Loucy (cell line): ENCODE measurements around the gene IL1R2.

ENCODE experiments used
- H2AFZ ChIP-seq: fragments of 200-600 bp; sonication (generic); 2 replicates; pipeline ENCODE4 v1.6.0; 2016; ENCODE audit warnings: antibody characterized with exemption, mild to moderate bottlenecking, low read length, moderate library complexity
- H3F3A ChIP-seq: fragments of 200-600 bp; 2 replicates; pipeline ENCODE4 v1.6.0; 2016; ENCODE audit warnings: antibody characterized with exemption, low read depth, mild to moderate bottlenecking
- H3K27me3 ChIP-seq: fragments of 200-600 bp; sonication (generic); 2 replicates; pipeline ENCODE4 v1.6.1; 2014; ENCODE audit warnings: low read length, mild to moderate bottlenecking; ENCODE audit not compliant: insufficient read depth, poor library complexity, severe bottlenecking
- H3K36me3 ChIP-seq: fragments of 200-600 bp; sonication (generic); 2 replicates; pipeline ENCODE4 v1.6.1; 2016; ENCODE audit warnings: low read length; ENCODE audit not compliant: insufficient read depth
- H3K4me1 ChIP-seq: fragments of 200-600 bp; sonication (generic); 2 replicates; pipeline ENCODE4 v1.5.1; 2014; ENCODE audit warnings: low read length, mild to moderate bottlenecking; ENCODE audit not compliant: insufficient read depth, poor library complexity, severe bottlenecking
- H3K4me2 ChIP-seq: fragments of 200-600 bp; sonication (generic); 2 replicates; pipeline ENCODE4 v1.6.0; 2014; ENCODE audit warnings: antibody characterized with exemption, low read length, low read depth, mild to moderate bottlenecking; ENCODE audit not compliant: poor library complexity, severe bottlenecking
- H3K4me3 ChIP-seq: fragments of 200-600 bp; sonication (generic); 2 replicates; pipeline ENCODE4 v1.5.1; 2014; ENCODE audit warnings: low read length, mild to moderate bottlenecking, mixed read lengths; ENCODE audit not compliant: poor library complexity, severe bottlenecking
- H3K79me2 ChIP-seq: fragments of 200-600 bp; sonication (generic); 2 replicates; pipeline ENCODE4 v1.6.1; 2014; ENCODE audit warnings: low read length; ENCODE audit not compliant: insufficient read depth
- H3K9ac ChIP-seq: fragments of 200-600 bp; sonication (generic); 2 replicates; pipeline ENCODE4 v1.6.0; 2014; ENCODE audit warnings: mild to moderate bottlenecking, low read depth, low read length, moderate library complexity; ENCODE audit not compliant: poor library complexity, severe bottlenecking
- H3K9me2 ChIP-seq: fragments of 200-600 bp; sonication (generic); replicated peaks from 2 replicates; pipeline ENCODE4 v1.6.1; 2016; ENCODE audit warnings: low read depth, low read length, mixed read lengths
- H3K9me3 ChIP-seq: fragments of 200-600 bp; sonication (generic); 2 replicates; pipeline ENCODE4 v1.6.1; 2014; ENCODE audit warnings: mild to moderate bottlenecking, antibody characterized with exemption, low read length, low read depth; ENCODE audit not compliant: insufficient read depth
- H4K20me1 ChIP-seq: fragments of 200-600 bp; sonication (generic); 2 replicates; pipeline ENCODE4 v1.6.0; 2014; ENCODE audit warnings: antibody characterized with exemption, low read length, mild to moderate bottlenecking; ENCODE audit not compliant: insufficient read depth, poor library complexity, severe bottlenecking
- CTCF ChIP-seq: fragments of 200-600 bp; sonication (generic); conservative IDR thresholded peaks from 2 replicates; pipeline ENCODE4 v1.5.1; 2014; ENCODE audit warnings: mild to moderate bottlenecking, antibody characterized with exemption, low read length
- EZH2phosphoT487 ChIP-seq: fragments of 200-600 bp; IDR thresholded peaks from 2 replicates; pipeline ENCODE4 v1.6.1; 2018; ENCODE audit warnings: antibody characterized with exemption, mild to moderate bottlenecking, moderate library complexity, borderline replicate concordance

Gene IL1R2

GRCh38 chr2:101993772-101994171, 2.0 kb downstream of the IL1R2 start:
- no peak overlapping the region for H3K4me2 ChIP-seq
- no peaks in the 10 kb centered on the region for H3K9me2 ChIP-seq
- H3K27me3 ChIP-seq, result no peaks in the 10 kb centered on the region
- H3F3A ChIP-seq, result no peaks in the 10 kb centered on the region
- H3K4me1 ChIP-seq, result peaks cover 2% of the 10 kb centered on the region
- no peaks in the 10 kb centered on the region for H3K79me2 ChIP-seq
- no peak overlapping the region for H3K9ac ChIP-seq
- H4K20me1 ChIP-seq, result no peaks in the 10 kb centered on the region
- no peaks in the 10 kb centered on the region for H3K36me3 ChIP-seq
- no peak overlapping the region for H2AFZ ChIP-seq
- TF ChIP-seq EZH2phosphoT487, result no peak
- TF ChIP-seq CTCF, result no peak
- no peak overlapping the region for H3K4me3 ChIP-seq
- H3K9me3 ChIP-seq, result no peaks in the 10 kb centered on the region

- H3K27me3 ChIP-seq, result no peaks in the 10 kb centered on the region
- H3K4me3 ChIP-seq, result no peak overlapping the region
- no peak overlapping the region for H3K4me2 ChIP-seq
- H4K20me1 ChIP-seq, result no peaks in the 10 kb centered on the region
- H3K36me3 ChIP-seq, result no peaks in the 10 kb centered on the region
- H3K4me1 ChIP-seq, result no peaks in the 10 kb centered on the region
- H3K9me2 ChIP-seq, result no peaks in the 10 kb centered on the region
- TF ChIP-seq EZH2phosphoT487, result no peak
- H3K9me3 ChIP-seq, result no peaks in the 10 kb centered on the region
- no peaks in the 10 kb centered on the region for H3F3A ChIP-seq
- no peak overlapping the region for H2AFZ ChIP-seq
- no peak overlapping the region for H3K9ac ChIP-seq
- no peaks in the 10 kb centered on the region for H3K79me2 ChIP-seq
Observed at GRCh38 chr2:101995019-101995418, 3.3 kb downstream of the IL1R2 start.

- H3K9me2 ChIP-seq, result no peaks in the 10 kb centered on the region
- H2AFZ ChIP-seq, result no peak overlapping the region
- H3K9me3 ChIP-seq, result no peaks in the 10 kb centered on the region
- H3K27me3 ChIP-seq, result no peaks in the 10 kb centered on the region
- no peak overlapping the region for H3K9ac ChIP-seq
- H3K36me3 ChIP-seq, result no peaks in the 10 kb centered on the region
- no peak for TF ChIP-seq CTCF
- no peak for TF ChIP-seq EZH2phosphoT487
- H3F3A ChIP-seq, result no peaks in the 10 kb centered on the region
- H3K4me2 ChIP-seq, result no peak overlapping the region
- no peaks in the 10 kb centered on the region for H3K79me2 ChIP-seq
- no peaks in the 10 kb centered on the region for H4K20me1 ChIP-seq
- no peak overlapping the region for H3K4me3 ChIP-seq
- no peaks in the 10 kb centered on the region for H3K4me1 ChIP-seq
Observed at GRCh38 chr2:101995804-101996203, 4.0 kb downstream of the IL1R2 start.

- Histone ChIP-seq H3K9ac (no peak overlapping the region), H3K9me3 (no peaks in the 10 kb centered on the region), H3K4me3 (no peak overlapping the region), H3K79me2 (no peaks in the 10 kb centered on the region), H3K27me3 (no peaks in the 10 kb centered on the region), H3K36me3 (no peaks in the 10 kb centered on the region), H4K20me1 (no peaks in the 10 kb centered on the region), H3F3A (no peaks in the 10 kb centered on the region), H3K9me2 (no peaks in the 10 kb centered on the region), H3K4me2 (no peak overlapping the region), H2AFZ (no peak overlapping the region), H3K4me1 (no peaks in the 10 kb centered on the region)
- TF ChIP-seq EZH2phosphoT487, result no peak
Observed at GRCh38 chr2:101998556-101998895, 6.8 kb downstream of the IL1R2 start.
